Dermis blood vessel endothelial cell (primary cell): ENCODE results near the gene MCAM. TPM values are rescaled to one million over a fixed set of nuclear protein-coding genes. Genes with fewer than 3 reads are reported as not detected.

Source experiments
- DNase-seq: peaks from one replicate; pipeline ENCODE4 v3.0.0; 2010
- total RNA-seq: library from RNA; depleted of rRNA; stranded (reverse); fragments of >200 nt; gene quantifications from 2 replicates; pipeline ENCODE4 v1.2.3, GENCODE V29; 2014

Gene MCAM
- total RNA-seq, 1 donor from 2014 or later, result 1,718 TPM

DNA sequence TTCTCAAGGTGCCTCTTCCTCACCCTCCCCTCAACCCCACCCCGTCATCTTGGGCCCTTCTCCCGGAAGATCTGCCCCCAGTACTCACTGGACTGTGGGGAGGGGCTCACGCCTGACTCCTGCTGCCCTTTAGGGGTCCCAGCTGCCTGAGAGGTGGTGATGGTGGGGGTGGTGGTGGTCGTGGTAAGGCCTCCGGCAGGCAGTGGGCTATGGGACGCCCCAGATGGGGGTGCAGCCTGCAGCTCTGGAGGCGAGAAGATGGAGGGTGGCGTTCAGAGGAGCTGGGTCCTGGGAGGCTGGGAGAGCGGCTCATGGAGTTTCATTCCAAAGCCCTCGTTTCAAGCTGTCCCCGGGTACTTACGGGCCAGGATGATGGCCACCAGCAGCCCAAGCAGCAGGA, 28.8 kb upstream of the MCAM start:
- DNase-seq, result no peak

DNA sequence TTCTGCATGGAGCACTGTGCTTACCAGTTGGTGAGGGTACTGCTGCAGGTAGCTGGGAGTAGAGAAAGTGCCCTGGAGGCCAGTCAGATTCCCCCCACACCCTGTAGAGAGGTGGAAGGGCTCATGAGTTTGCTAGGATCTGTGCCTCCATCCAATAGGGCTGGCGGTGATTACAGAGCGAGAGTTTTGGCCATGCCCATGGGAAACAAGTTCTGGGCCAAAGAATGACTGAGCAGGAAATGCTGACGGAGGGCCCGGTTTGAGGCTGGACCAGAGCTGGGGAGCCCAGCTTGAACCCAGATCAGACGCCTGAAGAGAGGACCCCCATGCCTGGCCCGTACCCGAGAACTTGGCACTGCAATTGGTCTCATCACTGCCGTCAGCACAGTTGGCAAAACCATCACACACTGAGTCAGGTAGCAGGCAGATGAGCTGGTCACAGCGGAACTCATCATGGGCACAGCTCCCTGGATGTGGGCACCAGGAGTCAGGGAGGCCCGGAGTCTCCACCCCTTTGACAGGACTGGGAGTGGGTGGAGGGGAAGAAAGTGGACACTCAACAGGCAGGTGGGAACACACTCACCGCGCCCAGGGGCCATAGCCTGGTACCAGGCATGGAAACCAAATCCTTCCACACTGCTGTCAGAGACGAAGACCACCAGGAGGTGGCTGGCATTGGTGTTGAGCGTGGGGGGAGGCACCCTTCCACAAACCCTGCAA, 27.5 kb upstream of the MCAM start:
- no peak for DNase-seq

DNA sequence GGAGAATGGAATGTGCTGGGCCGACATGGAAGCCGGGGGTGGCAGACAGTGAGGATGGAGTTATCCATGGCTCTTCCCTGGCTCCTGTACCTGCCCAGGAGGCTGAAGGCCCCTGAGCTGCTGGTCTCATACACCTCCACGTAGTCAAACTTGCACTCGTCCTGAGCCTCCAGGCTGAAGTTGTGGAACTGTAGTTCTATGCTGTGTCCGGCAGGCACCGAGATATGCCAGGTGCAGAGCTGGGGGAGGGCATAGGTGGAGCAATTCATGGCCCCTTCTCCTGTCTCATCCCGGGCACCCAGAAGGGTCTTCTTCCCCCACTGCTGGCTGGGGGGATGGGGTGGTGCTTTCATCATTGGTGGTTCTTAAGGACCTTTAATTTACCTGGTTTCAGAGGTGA, 26.8 kb upstream of the MCAM start:
- DNase-seq, result no peak

DNA sequence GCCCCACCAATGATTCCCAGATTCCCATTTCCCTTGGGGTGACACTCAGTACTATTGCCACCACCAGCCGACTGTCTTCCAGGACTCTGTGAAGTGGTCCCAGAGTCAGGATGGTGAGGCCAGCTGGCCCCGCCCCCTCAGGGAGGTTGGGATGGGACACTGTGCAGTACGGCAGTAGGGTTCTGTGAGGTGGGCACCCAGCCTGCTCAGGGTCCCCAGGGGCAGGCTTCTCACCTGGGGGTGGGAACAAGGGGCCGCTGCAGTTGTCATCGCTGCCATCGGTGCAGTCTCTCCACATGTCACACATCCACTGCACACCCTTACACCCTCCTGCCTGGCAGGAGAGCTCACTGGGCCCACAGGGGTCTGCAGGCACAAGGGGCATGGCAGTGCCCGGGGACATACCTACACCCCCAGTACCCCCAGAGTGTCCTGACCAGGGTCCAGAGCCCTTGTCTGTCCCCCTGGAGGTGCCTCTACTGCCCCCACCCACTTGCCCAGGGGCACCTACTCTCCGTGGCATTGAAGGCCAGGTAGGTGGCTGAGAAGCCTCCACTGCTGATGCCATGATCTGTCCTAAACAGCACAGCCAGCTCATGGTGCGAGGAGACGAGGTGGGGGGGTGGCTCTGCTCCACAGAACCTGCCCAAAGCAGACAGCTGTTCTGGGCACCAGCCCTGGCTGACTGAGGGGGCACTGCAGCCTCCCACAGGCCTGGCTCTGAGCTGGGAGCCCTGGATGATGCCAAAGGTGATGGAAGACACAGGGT, 25.6 kb upstream of the MCAM start:
- DNase-seq, result no peak

DNA sequence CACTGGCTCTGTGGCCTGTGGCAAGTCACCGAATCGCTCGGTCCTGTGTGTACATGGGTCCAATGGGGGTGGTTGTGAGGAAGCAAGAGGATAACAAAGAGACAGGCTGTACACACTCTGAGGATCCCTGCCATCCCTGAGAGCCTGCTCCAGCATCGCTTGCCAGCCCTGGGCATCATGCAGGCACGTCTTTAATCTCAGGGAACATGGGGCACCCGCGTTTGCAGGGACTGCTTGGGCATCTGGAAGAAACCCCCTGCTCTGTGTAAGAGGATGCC, 25.0 kb upstream of the MCAM start:
- DNase-seq, result no peak

DNA sequence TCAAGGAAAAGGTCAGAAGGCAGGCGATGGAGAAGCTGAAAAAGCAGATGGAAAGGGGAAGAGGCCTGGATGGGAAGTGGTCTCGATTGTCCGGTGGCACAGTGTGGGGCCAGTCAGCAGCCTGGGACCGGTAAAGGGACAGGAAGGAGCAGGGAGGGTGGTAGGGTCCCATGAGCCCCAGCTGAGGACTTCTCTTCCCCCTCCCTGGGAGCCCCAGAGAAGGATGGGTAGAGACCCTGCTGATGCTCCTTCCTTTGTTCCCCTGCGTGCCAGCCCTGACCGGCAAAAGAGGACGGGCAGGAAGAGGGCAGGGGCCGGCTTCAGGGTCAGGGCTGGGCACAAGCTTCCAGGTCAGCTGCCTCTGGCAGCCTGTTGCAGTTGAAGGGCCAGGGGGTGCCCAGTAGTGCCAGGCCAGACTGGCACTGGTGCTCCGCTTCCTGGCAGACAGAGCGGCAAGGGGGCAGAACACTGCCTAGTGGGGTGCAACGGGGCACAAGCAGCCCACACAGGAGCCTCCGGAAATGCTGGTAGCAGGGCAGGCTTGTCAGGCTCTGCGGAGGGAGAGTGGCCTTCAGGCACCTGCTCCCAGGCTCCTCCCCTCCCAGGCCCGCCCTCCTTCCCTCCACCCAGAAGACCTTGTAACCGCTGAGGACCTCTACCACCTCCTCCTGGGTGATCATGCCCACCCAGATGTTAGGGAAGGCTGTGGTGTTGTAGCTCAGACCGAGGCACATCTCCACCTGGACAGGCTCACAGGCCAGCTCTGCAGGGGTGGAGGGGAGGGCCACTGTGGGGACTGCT, 24.5 kb upstream of the MCAM start:
- DNase-seq, result no peak

DNA sequence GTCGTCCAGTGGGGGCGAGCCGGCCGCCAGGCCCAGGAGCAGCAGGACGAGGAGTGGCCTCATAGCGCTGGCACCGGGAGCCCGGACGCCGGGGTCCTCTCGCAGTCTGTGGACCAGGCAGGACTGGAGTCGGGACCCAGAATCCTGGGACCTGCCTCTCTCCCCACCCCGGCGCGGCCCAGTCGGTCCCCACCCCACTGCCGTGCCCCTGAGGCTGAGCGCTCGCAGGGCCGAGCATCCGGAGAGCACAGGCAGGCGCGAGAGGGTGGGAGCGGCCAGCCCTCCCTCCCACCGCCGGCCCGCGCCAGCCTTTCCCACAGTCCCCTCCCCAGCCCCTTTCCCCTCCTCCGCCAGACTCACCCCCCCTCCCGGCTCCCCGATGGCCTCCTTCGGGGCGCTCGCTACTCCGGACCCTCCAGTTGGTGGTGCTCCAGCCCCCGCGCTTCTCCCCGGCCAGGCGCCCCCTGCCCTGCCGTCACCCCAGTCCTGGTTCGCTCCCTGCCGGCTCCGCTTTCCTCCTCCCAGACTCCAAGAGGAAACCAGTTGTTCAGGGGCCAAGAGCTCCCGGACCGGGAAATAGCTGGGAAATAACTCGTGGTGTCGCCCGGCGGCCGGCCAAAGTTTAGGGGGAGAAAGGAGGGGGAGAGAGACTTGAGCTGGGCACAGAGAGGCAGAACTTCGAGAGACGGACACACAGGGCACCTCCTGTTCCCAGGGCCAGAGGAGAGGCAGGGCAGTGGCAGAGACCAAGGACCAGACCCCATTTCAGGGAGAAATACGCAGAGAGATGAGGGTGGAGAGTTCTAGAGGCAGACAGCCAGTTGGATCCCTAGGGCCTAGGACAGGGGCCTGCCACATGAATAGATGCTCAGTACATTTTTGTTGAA, 23.6 kb upstream of the MCAM start, which contains the start of gene C1QTNF5:
Gene C1QTNF5, minus strand, starts transcription at position 549 of the 887 bp plus-strand sequence. Its CDS starts 486 bp downstream, at position 63.
- peak; percentile 94 for DNase-seq

DNA sequence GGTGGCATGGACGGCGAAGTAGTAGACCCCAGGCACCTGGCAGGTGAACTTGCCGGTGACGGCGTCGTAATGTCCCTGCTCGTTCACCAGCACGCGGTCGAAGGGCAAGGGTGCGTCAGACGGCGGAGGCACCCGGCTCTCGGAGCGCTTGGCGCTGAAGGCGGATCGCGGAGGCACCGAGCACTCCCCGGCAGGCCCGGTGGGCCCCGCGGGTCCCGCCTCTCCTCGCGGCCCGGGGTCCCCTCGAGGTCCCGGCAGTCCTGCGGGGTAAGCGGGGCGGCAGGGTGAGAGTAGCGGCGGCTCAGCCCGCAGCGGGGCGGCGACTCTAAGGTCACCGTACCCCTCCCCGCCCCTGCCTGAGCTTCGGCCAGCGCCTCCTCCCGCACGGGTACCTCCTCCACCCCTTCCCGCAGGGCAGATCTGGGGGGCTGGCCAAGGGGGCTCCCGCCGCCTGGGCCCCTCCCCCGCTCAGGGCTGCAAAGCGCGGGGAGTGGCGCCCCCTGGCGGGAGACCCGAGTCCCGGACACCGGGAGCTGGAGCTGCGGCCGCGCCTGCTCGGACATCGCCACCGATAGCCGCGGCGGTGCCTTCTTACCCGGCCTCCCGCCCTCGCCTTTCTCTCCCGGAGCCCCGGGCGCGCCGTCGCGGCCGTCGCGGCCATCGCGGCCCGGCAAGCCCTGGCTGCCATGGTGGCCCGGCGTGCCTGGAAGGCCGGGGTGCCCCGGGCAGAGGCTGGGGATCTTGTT, 22.8 kb upstream of the MCAM start:
- peak; percentile 84 for DNase-seq

DNA sequence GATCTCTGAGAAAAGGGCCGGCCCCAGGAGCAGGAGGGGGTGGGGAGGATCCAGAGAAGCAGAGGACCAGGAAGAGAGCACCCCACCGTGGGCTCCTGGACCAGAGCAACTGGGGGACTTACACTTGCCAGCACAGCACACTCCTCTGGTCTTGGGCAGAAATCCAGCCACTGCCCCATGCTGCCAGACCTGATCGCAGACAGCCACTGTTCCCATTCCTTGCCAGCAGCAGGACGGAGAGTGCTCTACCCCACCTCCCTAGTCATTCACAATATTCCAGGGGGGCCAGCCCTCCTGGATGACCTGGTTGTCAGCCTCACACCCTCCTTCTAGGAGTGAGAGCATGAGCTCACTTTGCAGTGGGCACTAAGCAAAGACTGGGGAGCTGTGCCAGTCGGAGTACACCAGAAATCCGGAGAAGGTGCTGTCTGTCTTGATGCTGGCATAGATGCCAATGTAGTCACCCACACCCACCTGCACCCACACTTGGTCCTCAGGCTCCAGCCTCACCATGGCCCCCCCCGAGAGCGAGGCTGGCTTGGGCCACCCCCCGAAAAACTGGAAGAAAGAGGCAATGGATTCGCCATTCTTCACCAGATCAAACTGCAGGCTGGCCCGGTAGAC, 22.1 kb upstream of the MCAM start:
- DNase-seq, result peak; percentile 34

DNA sequence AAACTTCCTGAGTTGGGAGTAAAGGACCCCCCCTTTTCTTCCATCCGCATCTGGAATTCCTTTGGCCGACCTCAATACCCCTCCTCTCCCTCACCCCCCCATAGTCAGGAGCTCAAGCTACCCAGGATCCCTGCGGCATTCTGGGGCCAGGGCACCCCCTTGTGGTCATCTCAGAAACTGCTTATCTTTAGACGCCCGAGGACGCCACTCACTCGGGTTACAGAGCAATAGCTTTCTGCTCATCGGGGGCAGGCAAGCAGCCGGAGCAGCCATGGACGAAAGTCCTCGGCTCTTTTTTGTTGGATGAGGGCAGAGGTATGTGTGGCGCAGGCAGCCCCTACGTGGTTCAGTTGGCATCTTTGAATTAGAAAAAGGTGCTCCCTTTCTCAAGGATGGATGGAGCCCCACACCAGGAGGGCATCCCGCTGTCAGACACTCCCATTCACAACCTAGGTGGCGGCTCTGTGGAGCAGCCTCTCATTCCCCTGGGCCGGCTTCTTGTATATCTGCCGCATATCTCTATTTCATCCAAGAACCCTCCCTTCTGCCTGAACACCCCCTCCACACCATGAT, 21.5 kb upstream of the MCAM start:
- peak; percentile 90 for DNase-seq

DNA sequence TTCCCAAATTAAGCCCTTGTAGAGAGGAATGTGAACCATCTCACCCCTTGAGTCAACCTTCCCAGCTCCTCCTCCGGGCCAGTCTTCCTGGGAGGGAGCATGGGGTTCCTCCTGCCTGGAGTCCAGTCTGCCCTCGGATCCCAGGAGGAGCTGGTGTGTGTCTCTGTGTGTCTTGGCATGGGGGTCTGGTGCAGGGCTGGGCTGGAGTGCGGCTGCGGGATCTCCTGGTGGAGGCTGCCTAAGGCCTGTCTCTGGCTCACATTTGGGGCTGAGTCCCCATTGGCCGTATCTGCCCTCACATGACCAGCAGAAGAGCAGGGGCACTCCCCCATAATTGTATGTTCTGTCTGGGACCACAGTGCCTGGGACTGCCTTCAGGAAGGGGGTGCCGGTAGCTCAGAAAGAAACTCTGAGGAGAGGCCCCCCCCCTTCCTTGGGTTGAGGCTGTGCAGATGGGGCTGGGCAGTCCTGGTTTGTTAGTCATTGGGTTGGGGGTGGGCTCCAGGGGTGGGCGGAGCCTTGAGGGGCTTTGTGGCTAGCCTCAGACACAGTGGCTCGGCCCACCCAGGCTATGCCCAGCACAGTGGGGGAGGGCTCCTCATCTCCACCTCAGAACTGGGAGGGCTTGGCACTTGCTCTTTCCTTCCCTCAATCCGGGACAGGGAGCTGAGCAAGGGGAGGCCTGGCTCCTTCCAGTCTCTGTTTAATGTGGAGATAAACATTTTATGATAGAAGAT, 20.8 kb upstream of the MCAM start:
- peak; percentile 38 for DNase-seq

DNA sequence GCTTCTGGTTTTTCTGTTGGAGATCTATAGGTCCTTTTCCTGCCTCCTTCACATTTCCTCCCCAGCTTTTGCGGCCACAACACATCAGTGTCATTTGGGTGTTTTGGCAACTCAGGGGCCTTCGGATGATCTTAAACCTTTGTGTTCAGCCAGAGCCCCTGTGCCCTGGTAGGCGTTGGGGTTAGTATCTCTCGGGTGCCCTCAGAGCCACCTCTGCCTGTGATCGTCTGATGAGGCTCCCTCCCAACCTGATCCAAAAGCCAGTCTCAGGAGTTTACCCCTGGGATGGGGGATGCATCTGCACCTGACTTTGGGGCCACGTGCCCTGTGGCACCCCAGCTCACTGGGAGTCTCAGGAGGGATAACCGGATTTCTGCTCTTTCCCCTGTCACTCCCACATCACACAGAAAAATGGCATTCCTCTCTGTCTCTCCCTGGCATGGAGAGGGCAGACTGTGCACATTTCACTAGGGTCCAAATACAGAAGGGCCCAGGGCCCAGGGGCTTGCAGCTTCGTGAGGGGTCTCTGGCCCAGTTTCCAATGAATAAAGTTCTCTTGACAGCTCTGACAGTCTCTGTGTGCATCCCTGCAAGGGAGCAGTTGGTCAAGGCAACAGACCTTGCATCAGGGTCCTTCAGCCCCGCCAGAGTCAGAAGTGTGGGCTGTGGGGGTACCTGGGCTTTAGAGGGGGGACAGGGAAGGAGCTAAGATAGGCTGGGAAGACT, 20.0 kb upstream of the MCAM start:
- no peak for DNase-seq

DNA sequence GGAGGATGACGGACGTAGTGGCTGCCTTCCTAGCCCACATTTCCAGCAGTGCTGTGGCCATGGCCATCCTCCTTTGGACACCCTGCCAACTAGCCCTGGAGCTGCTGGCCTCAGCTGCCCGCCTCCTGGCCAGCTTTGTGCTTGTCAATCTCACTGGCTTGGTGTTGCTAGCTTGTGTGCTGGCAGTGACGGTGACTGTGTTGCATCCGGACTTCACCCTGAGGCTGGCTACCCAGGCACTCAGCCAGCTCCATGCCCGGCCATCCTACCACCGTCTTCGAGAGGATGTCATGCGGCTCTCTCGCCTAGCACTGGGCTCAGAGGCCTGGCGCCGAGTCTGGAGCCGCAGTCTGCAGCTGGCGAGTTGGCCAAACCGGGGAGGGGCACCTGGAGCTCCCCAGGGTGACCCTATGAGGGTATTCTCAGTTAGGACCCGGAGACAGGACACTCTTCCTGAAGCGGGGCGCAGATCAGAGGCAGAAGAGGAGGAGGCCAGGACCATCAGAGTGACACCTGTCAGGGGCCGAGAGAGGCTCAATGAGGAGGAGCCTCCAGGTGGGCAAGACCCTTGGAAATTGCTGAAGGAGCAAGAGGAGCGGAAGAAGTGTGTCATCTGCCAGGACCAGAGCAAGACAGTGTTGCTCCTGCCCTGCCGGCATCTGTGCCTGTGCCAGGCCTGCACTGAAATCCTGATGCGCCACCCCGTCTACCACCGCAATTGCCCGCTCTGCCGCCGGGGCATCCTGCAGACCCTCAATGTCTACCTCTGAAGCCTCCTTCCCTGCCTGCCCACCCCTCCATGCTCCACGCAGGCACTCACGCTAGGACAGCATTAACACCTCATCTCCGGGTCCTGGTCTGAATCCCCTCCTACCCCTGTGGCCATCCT, 19.0 kb upstream of the MCAM start:
- DNase-seq, result no peak

DNA sequence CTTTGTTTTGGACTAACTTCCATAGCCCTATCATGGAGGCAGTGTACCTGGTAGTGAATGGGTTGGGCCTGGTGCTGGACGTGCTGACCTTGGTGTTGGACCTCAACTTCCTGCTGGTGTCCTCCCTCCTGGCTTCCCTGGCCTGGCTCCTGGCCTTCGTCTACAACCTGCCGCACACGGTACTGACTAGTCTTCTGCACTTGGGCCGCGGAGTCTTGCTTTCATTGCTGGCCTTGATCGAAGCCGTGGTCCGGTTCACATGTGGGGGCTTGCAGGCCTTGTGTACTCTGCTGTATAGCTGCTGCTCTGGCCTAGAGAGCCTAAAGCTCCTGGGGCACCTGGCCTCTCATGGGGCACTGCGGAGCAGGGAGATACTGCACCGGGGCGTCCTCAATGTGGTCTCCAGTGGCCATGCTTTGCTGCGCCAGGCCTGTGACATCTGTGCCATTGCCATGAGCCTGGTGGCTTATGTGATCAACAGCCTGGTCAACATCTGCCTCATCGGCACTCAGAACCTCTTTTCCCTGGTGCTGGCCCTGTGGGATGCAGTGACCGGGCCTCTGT, 18.2 kb upstream of the MCAM start:
- no peak for DNase-seq

DNA sequence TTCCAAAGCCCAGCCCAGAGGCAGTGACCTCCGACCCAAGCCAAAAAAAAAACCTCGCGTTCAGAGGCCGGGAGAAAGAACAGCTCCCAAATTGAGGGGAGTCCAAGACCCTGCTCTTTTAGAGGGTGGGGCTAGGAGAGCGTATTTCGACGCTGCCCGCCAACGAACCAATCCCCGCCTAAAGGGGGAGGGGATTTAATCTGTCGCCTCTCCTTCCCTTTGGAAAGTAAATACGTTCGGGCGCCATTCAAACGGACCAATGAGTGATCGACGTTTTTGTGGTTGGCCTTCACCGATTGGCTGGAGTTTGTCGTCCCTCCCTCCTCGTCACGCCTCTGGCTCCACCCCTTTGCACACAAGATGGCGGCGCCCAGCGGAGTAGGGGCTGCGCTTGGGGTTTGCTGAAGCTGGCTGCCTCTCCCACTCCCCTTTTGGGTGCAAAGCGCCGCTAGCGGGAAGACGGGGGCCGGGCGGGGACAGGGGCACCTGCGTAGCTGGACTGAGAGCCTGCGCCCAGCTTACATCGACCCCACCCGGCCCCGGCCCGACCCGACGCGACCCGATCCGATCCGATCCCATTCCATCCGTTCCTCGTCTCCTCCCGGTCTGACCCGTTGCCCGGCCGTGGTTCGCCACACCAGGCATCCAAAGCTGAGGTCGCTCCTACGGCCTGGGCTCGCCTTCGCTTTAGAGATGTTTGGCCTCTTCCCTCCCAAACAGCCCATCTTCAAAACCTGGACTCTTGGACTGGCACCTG, 17.4 kb upstream of the MCAM start, which contains the start of gene RNF26:
Gene RNF26, plus strand, starts transcription at position 354 of the 757 bp plus-strand sequence. CDS start 596 bp downstream, outside the sequence.
- peak; percentile 99 for DNase-seq

DNA sequence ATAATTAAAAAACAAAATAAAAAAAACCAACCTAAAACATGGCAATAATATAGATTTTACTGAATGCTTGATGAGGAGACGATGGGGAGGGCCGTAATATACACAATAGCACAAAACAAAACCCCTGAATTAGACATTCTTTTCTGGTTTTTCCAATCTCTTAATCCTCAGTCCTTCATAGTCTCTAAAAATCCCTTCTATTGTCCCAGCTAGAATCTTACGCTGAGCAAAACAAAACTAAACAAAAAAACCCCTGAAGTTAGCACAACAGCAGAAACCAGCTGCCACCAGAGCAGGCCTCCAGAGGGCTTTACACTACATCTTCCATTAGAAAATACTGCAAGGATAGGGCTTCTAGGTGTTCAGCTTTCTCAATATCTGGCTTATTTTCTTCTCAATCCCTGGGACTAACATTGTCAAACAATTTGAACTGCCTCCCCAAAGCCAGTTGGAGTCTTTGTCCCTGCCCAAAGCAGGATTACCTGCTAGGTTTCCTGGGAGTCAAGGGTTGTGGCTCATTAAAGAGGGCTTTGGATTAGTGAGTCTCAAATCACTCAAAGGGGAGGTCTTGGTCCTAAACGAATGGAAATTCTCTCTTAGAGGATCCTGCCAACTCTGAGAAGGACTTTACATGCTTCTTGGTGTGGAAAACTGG, 15.3 kb upstream of the MCAM start:
- DNase-seq, result no peak

DNA sequence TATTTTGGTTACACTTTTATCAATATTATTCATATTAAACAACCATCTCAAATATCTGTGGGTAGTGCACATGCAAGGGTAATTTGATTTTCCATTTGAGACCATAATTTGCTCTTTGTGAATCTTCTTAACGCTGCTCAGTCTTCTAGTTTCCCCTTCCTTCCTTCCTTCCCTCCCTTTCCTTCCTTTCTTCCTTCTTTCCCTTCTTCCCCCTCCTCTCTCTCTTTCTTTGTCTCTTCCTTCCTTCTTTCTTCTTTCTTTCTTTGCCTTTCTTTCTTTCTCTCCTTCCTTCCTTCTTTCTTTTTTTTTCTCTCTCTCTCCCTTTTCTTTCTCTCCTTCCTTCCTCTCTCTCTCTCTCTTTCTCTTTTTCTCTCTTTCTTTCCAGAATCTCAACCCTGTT, 13.3 kb upstream of the MCAM start:
- no peak for DNase-seq
